Cerebellar nuclear complex (tissue), 1 donor: ENCODE results near the gene COX19.

Experiments used
- DNase-seq, 2 experiments: peaks; one replicate each; lab custom pipeline; 2025; lab: John Stamatoyannopoulos, UW

COX19 gene

GRCh38 chr7:978049-978346 is 2.6 kb upstream of the COX19 start:
- no peak for DNase-seq

GRCh38 chr7:977326-978048 is 2.1 kb upstream of the COX19 start:
- no peak for DNase-seq

DNA sequence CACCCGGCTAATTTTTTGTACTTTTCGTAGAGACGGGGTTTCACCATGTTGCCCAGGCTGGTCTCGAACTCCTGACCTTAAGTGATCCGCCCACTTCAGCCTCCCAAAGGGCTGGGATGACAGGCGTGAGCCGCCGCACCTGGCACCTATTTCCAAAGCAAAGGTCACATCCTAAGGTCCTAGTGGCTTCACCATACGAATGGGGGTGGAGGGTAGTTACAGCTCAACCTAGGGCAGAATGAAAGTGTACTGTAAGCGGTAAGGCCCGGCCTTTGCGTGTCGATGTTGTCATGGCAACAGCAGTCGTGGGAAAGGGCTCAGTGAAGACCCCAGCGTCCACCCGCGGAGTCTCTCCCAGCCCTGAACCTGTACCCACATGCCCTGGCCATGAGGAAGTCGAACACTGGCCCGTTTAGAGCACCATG is 1.6 kb upstream of the COX19 start:
- DNase-seq = no peak

- DNase-seq = no peak
Observed at GRCh38 chr7:975702-976473, 539 bp upstream of the COX19 start.

GRCh38 chr7:974172-974571 is 1.2 kb downstream of the COX19 start:
- DNase-seq = no peak

GRCh38 chr7:973312-973711 is 2.0 kb downstream of the COX19 start:
- no peak for DNase-seq

GRCh38 chr7:972676-973309 is 2.6 kb downstream of the COX19 start:
- no peak for DNase-seq

DNA sequence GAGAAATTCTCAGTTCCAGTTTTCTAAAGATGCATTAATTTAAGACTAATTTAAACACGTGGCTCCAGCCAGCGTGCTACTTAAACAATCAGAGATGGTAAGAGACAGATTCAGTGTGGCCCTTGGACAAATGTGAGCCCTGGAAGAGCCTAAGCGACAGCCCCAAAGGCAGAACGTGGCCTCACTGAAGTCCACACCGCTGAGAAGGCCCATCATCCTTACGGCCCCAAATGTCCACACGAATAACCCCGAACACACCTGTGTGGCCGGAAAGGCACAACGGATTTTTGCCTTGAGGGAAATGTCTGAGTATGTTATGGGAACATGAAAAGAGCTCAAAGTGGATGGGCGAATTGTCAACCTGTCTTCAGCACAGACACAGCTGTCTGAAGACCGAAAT is 3.2 kb downstream of the COX19 start:
- DNase-seq = no peak

DNA sequence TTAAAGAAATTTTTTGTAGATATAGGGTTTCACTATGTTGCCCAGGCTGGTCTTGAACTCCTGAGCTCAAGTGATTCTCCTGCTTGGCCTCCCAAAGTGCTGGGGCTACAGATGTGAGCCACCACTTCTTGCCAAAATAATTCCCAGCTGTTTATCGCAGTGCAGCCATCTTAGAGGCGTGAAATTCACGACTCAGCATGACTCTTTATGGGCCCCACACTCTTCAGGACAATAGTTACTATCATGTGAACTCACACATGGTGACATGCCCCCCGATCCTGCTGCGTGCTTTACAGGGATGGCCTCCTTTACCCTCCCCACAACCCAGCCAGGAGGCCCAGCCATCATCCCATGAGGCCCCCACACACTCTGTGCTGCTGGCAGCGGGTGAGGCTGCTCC is 4.6 kb downstream of the COX19 start:
- DNase-seq = no peak

GRCh38 chr7:969403-969802 is 5.9 kb downstream of the COX19 start:
- DNase-seq = no peak

- no peak for DNase-seq
Observed at GRCh38 chr7:968205-969105, 6.9 kb downstream of the COX19 start.

GRCh38 chr7:967361-968082 is 7.8 kb downstream of the COX19 start:
- no peak for DNase-seq

DNA sequence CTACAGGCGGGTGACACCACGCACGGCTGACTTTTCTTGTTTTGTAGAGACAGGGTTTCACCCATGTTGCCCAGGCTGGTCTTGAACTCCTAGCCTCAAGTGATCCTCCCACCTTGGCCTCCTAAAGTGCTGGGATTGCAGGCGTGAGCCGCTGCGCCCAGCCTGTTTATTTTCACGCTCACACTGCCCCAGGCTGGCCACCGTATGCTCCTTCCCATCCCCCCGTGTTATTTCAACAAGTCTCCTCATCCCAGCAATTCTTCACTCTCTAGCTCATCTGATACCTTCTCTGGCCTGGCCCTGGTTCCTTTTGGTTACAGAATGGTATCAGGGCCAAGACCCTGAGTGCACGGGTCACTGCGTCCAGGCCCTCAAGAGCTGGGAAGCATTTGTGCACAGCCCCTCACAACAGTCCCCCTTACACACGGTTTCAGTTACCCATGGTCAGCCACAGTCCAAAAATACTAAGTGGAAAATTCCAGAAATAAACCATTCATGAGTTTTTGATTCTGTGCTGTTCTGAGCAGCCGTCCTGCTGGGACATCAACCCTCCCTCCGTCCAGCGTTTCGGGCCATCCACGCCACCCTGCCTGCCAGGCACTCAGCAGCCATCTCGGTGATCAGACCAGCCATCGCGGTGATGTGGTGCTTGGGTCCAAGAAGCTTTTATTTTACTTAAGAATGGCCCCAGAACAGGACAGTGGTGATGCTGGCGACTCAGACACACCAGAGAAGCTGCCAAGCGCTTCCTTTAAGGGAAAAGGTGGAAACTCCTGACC is 8.9 kb downstream of the COX19 start:
- no peak for DNase-seq

GRCh38 chr7:964401-965231 is 10.7 kb downstream of the COX19 start:
- DNase-seq = peak; percentile 17 to 92

DNA sequence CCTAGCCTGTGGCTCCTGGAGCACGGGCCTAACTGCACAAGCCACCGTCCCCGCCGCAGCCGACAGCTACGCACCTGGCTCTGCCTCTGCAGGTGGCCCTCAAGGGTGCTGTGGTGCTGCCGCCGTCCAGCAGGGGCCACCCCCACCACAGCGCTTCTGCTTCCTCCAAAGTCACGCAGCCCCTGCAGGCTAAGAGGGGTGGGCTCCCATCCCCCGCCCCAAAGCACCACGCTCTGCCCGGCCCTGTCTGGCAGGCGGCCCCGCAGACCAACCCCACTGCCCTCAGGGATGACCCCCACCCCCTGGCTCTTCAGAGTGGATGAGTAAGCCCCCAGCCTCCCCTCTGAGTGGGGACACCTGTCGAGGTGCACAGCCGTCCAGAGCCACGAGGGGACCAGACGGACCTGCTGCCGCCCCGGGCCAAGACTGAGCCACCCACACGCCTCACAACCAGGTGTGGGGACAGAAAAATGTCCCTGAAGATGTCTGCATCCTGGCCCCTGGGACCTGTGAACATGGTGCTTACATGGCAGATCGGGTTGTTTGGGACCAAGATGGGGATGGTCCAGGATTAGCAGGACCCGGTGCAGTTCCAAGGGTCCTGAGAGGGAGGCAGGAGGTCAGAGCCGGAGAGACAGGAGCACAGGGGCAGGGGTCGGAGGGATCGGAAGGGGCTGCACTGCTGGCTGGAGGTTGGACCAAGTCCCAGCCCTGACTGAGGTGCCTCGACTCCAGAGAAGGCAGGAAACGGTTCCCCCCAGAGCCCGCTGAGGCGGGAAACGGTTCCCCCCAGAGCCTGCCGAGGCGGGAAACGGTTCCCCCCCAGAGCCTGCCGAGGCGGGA is 11.9 kb downstream of the COX19 start:
- no peak for DNase-seq

- DNase-seq = no peak
Observed at GRCh38 chr7:962401-963081, 12.8 kb downstream of the COX19 start.

- no peak for DNase-seq
Observed at GRCh38 chr7:961546-962400, 13.6 kb downstream of the COX19 start.
